Activated effector memory CD4-positive, alpha-beta T cell treated with anti-CD3 and anti-CD28 coated beads, Interleukin-2, amount 50 U/mL, for 16 hours (primary cell): ENCODE data around the gene SPECC1.
"Not testable (repeated sequence)": the region's sequence is repeated elsewhere in the genome, so short reads cannot be mapped to it uniquely, and the experiment has no call there.

Experiments used
- DNase-seq: peaks from one replicate; pipeline ENCODE4 v3.0.0-alpha.2; 2020

Gene SPECC1

DNA sequence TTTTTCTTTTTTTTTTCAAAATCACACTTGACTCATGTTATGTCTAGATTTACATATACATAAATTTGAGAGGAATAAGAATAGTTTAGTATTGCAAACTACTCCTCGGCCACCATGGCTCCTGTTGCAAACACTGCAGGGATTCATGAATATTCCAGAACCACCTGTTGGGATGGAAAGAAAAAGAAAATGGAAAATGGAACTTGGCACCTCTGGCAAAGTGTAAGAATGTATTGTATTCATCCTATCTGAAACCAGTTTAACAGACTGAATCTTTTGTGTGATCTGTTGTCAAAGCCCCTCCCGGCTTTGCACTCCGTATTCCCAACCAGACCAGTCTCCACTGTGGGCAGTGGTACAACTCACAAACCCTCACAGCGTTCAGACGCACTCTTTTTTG is 124.4 kb downstream of the SPECC1 start:
- no peak for DNase-seq

DNA sequence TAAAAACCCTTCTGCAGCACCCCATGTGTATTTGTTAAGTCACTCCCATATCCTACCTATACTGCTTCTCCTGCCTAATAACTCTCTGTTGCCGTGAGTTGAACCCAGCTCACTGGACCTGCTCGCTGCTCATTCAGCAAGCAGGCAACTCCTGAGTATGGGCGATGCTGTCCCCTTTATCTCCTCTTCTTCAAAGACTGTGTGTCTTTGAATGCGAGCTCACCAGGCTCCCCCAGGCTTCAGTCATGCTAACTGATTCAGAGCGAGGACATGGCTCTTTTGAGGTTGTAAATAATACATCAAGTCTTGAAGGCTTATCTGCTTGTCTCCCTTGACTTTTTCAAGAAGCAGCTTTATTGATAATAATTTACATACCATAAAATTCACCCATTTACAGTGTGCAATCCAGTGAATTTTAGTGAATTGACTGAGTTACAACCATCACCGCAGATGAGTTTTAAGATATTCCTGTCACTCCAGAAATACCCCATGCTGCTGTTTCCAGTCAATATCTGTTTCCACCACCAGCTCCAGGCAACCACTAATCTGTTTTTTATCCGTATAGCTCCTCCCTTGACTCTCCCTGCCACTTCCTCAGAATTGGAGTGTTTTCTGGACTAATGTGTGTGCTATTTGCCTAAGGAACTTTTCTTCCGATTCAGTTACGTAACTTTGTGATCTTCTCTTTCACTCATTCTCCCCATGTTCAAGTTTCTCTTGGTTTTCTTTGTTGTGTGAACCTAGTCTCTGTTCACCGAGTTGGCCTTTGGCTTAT is 132.2 kb downstream of the SPECC1 start:
- DNase-seq = no peak

DNA sequence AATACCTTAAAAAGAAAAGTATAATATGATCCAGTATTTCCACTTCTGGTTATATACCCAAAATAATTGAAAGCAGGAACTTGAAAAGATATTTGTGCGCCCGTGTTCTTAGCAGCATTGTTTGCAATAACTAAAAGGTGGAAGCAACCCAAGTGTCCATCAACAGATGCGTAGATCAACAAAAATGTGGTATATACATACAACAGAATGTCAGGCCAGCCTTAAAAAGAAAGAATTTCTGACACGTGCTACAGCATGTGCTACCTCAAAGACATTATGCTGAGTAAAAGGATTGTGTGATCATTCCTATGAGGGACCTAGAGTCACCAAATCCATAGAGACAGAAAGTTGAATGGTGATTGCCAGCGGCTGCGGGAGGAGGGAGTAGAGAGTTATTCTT is 133.1 kb downstream of the SPECC1 start:
- no peak for DNase-seq

DNA sequence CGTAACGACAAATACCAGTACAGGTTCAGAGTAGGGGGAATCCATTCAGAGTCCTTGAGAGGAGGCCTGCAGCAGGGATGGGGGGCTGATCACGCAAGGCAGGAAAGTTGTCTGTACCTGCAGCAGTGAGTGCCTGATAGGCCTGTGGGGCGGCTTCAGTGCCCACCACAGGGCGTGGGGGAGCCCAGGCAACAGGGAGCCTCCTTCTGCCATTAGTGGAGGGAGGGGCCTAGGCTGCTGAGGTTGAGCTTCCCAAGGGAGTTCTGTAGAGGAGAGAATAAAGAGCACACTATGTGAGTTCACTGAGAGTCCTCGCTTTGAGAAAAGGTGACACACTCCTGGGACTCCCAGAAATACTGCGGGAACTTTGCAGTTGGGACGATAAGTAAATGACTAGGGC is 134.6 kb downstream of the SPECC1 start:
- DNase-seq = no peak

DNA sequence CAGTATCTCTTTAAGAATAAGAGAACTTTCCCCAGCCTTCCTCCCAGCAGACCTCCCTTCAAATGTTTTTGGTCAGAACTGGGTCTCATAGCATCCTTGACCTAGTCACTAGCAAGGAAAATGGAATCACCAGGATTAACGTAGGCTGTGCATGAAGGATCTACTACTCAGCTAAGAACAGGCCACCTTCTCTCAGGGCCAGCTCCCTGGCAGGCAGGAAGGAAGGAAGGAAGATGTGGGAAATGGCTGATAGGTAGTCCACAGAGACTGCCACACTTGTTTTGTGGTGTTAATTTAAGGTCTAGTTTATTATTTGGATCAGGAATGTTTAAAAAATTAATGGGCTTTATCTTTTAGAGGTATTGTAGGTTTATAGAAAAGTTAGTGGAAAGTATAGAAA is 136.4 kb downstream of the SPECC1 start:
- no peak for DNase-seq

DNA sequence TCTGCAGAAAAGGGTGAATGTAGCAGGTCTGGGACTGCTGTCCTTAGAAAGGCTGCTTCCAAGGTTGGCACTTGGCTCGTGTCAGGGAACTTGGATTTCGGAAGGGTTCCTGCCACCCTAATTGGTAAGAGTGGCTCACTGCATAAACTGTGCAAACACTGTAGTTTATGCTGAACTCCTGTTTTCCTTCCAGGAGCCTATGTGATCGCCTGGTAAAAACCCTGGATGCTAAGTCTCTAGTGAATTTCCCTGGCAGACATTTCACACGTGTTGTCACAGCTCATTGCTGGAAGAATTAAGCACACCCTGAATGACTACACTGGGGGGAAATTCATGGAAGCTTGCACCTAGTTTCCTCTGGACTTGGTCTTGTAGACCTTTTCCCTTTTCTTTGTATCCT is 140.1 kb downstream of the SPECC1 start:
- DNase-seq = no peak

DNA sequence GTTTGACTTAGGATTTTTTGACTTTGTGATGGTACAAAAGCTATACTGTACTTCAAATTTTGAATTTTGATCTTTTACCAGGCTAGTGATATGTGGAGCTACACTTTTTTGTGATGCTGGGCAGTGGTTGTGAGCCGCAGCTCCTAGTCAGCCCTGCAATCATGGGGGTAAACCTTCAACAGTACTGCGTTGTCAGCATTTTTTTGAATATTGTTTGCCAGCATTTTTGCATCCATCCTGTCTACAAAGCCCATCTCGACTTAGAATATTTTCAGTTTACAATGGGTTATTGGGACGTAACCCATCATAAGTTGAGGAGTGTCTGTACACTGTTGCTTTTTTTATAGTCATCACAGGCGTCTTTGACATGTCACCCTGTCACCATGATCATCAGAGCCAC is 142.0 kb downstream of the SPECC1 start:
- DNase-seq = no peak

DNA sequence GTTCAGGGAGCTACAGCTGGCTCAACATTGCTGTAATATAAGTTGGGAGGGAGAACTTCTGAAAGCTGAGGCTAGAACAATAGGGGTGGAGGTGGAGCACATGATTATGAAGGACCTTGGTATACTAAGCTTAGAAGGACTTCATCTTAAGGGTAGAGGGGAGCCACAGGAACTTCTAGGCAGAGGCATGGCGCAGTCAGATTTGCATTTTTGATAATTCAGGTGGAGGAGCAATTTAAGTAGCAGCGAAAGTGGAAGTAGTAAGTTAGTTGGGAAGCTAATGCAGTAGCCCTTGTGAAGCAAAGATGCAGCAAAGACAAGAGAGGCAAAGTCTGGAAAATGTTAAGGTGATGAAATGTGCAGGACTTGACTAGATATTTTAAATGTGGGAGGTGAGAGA is 144.1 kb downstream of the SPECC1 start:
- no peak for DNase-seq

DNA sequence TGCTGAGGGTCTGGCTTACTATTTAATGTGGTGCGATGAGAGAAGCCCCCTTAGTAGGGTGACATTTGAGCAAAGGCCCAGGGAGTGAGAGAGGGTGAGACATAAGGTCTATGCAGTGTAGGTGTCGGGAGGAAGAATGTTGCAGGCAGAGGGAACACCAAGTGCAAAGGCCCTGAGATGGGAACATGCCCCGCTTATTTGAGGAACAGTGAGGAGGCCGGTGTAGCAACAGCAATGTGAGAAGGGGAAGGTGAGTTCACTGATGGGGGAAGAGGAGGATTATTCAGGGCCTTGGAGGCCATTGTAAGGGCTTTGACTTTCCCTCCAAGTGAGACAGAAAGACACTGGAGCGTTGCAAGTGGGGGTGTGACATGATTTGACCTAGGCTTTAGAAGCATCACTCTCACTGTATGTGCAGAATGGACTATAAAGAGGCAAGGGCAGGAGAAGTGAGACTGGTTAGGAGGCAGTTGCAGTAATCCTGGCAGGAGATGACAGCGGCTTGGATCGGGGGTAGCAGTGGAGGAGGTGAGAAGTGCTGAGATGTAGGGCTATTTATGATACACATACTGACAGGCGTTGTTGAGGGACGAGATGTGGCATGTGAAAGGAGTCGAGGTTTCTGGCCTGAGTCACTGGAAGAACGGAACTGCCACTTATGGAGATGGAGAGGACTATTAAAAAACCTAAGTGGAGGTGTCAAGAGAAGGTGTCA is 145.3 kb downstream of the SPECC1 start:
- no peak for DNase-seq

DNA sequence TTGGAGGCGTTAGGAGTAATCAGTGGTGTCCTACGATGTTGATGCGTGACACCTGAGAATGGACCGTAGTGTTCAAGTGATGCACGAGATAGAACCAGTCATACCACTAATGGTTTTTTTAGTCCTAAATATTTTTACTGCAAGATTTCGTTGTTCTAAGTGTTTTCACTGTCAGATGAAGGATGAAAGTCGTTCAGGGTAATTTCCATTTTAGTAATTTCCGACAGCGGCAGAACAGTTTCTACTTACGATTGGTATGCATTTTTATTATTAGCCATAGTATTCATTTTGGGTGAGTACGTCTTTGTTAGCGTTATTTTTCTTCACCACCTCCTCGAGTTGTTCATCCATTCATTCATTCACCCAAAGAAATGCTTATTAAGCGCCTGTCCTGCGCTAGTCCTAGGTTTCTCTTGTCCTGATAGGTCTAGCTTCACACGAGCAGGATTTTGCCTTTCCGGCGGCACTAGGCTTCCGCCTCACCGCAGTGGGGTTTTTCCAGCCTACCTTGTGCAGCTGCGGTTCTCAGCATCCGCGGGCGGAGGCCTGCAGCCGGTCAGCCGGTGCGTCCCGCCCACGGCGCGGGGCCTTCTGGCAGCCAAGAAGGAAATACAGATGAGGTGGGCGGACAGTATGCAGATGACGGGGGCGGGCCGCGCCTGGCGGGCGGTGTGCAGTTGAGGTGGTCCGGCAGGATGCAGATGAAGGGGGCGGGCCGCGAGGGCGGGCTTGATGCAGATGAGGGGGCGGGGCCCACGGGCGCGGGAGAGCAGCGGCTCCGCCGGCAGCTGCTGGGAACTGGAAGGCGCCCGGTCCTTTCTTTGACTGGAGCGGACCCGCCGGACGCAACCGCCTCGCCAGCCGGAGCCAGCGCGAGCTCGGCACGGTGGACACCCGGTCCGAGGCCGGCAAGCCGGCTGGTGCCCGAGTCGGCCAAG is 146.4 kb downstream of the SPECC1 start:
- DNase-seq = peak; percentile 97

DNA sequence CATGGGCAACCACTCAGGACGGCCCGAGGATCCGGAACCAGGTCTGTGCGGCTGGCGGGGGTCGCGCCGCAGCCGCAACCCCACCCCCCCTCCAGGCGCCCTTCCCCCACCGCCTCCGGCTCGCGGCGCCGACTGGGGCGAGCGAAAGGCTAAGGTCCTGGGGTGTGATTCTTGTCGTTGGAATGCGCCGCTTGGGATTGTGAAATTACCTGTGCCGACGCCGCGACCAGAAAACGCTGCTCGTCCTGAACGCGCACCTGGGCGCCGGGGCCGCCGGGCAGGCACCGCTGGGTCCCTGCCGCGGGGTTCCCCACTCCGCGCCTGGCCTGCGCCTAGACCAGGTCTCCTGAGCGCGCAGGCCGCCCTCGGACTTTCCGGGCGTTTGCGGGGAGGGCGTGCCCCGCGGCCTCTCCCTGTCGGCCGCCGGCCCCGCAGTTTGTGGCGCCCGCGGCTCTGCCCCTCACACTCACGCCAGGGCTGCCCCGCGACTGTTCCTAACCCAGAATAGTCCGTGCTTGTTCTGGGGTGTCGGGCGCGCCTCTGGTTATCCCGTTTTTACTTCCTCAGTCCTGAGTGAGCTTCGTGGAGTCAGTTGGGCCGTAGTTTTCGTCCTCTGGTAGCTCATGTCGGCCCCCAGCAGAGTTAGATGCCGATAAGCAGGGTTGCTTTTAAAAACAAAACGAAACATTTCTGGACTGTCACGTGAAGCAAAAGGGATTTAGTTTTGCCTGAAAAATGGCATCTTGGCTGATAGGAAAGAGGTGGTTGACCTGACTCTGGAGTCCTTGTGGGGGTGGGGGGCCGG is 147.2 kb downstream of the SPECC1 start:
- DNase-seq = peak; percentile 73

DNA sequence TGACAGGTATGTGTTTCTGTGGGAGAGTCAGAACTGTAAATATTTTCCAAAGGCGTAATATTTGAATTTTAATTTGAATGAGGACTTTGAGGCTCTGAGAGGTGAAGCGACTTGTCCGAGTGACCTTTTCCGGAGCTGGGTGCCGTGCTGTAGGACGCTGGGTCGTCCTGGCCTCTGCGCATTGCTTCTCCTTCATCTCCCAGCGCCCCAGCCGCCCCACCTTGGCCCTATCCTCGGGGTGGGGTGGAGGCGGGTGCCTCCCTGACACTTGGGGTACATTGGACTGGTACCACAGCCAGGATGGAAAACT is 147.8 kb downstream of the SPECC1 start:
- no peak for DNase-seq

DNA sequence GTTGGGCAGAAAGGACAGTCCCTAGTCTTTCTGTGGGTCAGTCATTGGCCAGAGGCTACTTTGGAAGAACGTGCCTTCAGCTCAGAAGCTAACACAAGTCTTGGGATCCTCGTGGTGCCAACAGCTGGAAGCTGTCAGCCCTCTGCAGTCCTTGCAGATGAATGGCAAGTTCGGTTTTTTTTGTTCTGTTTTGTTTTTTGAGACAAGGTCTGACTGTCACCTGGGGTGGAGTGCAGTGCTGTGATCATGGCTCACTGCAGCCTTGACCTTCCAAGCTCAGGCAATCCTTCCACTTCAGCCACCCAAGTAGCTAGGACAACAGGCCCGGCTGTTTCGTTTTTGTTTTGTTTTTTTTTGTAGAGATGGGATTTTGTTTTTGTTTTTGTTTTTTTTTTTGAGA is 149.4 kb downstream of the SPECC1 start:
- DNase-seq = no peak

DNA sequence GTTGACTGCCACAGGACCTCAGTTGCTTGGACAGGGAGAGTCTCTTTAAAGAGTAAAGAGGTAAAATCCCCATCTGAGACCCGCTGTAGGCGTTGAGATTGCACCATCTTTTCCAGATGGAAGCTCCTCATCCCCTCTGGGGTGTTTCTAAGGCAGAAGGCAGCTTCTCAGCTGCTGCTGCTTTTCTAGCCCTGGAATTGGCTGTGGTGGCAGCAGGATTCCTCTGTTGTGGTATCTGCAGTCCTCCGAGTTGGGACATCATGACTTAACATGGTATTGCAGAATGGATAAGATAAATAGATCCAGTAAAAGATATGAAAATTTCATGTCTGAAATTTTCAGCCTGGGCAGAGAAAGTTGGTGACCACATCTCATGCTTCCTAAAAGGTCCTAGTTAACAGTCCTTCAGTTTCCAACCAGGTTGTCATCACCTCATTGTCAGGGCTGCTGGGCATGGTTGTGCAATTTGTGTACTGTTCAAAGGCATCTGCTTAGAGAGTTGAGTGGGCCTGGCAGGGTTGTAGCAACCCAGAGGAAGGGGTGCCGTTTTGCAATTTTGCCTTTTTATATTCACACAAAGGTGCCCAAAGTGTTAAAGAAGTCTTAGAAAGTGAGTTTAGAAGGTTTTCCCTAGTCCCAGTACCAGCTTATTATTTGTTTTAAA is 150.4 kb downstream of the SPECC1 start:
- DNase-seq = no peak

DNA sequence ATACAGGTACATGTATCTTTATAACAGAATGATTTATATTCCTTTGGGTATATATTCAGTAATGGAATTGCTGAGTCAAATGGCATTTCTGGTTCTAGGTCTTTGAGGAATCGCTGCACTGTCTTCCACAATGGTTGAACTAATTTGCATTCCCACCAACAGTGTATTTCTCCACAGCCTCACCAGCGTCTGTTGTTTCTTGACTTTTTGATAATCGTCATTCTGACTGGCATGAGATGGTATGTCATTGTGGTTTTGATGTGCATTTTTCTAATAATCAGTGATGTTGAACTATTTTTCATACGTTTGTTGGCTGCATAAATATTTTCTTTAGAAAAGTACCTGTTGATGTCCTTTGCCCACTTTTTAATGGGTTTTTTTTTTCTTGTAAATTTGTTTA is 156.4 kb downstream of the SPECC1 start:
- not testable (repeated sequence) for DNase-seq

DNA sequence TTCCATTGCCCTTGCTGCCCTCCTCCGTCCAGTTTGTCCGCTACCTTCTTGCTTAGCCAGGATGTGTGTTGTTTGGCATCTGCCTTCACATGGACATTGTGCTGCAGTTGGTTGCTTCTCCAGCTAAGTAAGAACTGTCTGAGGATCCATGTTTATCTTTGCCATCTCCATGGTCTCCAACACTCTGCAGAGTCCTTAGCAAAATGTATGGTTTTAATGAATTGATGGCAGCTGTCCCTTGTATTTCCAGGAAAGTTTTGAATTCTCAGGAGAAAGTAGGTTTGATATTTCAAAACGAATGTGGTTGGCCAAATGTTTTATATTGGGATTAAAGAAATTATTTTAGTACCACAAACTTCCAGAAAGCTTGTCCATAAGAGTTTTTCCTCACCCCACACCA is 160.9 kb downstream of the SPECC1 start:
- DNase-seq = no peak

DNA sequence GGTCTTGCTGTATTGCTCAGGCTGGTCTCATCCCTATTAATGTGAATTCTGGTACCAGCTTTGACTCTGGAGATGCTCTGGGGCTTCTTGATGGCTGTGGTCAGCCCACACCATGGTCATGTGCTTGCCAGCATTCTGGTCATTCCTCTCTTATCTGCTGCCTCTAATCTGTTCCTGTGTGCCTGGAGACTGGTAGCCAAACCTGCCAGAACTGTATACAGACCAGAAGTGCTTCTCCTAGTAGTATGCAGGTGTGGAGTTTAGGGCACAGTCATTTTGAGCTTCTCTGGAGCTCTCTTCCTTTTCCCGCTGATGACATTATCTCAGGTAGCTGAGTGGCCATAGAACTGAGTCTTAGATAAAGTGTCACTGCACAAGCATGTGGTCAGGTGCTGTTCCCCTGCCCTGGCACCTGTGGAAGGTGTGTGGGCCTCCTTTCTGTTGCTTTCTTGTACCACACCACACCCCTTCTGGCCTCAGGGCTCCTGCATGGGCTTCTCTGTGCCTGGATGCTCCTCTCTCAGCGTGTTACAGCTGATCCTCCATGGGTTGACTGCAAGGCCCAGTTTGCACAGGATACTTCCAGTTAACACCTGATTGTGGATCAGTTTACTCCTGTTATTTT is 162.7 kb downstream of the SPECC1 start:
- DNase-seq = no peak

DNA sequence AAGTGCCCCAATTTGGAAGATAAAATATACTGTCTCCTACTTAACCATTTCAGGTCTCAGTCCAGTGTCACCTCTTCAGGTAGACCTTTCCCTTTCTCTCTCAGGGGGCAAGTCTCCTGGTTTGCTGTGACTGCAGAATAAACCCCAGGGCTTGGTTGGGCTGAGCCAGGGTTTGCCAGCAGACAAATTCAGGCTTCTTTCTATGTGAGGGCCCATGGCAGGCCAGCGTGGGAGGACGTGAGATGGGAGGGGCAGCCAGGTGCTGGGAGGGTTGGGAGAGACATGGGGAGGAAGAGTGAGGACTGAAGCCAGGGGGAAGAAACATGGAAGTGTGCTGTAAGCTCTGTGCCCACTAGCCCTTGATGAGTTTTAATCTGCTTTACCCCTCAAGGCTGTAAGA is 163.2 kb downstream of the SPECC1 start:
- no peak for DNase-seq

DNA sequence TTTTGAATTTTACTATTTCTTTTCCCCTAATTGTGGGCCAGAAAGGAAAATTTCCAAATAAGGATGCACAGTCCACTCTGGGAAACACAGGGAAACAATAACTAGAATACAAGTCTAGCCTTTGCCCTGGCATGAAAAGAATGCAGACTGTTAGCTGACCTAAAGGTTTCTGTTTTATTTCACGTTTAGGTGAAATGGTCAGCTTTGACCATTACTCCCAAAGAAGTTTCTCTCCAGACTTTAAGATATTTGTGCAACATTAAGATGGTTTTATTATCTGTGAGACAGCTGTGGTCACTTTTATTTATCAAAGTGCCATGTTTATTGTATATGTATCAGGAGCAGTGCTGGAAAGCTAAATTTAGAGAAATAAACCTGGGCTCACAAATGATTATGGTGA is 163.9 kb downstream of the SPECC1 start:
- no peak for DNase-seq

DNA sequence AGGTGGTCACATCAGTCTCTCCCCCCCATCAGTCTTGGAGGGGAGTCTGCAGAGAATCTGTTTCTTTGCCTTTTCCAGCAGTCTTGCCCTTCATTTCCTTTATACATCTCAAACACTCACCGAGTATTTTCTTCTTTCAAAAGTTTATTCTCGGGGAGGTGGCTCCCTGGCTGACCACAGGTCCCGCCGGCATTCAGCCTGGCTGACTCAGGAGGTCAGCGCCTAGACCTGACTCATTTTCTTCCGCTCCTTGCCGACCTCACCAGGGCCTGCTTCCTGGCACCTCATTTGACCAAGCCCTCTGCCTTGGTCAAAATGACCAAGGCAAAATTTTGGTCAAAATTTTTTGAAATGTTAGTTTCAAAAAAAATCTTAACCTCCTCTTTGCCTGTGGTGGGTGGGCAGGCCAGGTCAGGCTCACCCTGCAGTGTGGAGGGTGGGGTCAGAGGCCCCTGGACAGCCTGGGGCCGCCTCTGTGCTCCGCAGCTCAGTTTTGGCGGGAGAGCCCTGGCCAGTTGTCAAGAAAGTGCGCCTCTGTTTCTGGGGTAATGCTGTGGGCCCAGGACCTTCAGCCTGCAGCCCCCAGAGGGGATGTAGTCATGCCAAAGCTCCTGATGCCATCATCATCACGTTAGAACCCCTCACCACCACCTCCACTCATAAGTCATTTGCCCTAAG is 165.6 kb downstream of the SPECC1 start:
- no peak for DNase-seq

DNA sequence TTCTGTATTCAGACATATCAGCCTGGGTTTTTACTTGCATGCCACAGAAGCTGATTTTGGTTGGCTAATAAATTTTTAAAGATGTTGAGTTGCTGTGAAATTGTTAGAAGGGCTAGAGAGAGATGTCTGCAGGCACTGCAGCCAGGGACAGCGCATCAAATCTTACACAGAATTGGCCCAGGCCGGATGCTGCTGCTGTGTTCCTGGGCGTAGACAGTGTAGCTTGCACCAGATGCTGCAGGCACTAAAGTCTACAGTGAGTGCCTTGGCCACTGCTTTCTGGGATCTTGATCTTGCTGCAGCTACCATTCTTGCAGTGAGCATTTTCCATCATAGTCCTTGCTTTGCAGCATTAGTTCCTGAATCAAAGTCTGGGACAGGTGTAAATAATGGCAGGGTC is 169.9 kb downstream of the SPECC1 start:
- no peak for DNase-seq
